OCI-LY3 (cell line): ENCODE measurements around the gene FNDC3A.

ENCODE experiments used
- EZH2phosphoT487 ChIP-seq: fragments of 200-600 bp; shearing (Covaris generic); IDR thresholded peaks from 2 replicates; pipeline ENCODE4 v1.6.1; 2018; ENCODE audit warnings: antibody characterized with exemption, mixed run types, low read depth
- TF ChIP-seq, protein P1 (sequence below): fragments of 200-600, 300-600 bp; sonication (generic); IDR thresholded peaks from 2 replicates; pipeline ENCODE4 v1.5.1; 2014; ENCODE audit warnings: antibody characterized with exemption, low read length, low read depth

DNA sequence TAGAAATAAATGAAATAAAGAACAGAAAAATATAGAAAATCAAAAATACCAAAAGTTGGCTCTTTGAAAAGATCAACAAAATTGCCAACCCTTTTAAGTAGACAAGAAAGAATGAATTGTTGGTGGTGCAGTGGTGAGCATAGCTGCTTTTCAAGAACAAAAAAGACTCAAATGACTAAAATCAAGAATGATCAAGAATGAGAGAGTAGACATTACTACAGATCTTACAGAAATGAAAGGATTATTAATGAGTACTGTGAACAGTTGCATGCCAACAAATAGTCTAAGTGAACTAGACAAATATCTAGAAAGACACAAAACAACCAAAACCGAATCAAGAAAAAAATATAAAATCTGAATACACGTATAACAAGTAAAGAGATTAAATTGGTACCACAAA is 53.9 kb downstream of the FNDC3A start:
- TF ChIP-seq, protein P1, sequence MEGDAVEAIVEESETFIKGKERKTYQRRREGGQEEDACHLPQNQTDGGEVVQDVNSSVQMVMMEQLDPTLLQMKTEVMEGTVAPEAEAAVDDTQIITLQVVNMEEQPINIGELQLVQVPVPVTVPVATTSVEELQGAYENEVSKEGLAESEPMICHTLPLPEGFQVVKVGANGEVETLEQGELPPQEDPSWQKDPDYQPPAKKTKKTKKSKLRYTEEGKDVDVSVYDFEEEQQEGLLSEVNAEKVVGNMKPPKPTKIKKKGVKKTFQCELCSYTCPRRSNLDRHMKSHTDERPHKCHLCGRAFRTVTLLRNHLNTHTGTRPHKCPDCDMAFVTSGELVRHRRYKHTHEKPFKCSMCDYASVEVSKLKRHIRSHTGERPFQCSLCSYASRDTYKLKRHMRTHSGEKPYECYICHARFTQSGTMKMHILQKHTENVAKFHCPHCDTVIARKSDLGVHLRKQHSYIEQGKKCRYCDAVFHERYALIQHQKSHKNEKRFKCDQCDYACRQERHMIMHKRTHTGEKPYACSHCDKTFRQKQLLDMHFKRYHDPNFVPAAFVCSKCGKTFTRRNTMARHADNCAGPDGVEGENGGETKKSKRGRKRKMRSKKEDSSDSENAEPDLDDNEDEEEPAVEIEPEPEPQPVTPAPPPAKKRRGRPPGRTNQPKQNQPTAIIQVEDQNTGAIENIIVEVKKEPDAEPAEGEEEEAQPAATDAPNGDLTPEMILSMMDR: no peak
- no peak for TF ChIP-seq EZH2phosphoT487
